Gastroesophageal sphincter (tissue), 3 donors: ENCODE results near the gene SPTLC3.

Experiments
- CTCF ChIP-seq, 4 experiments: fragments of 200-600 bp in 2 of 4; fragments of 450-650 bp in 2 of 4; sonication (generic) in 1 of 4; IDR thresholded peaks; one replicate each; pipeline ENCODE4 v1.5.1; 2017 to 2019; ENCODE audit warnings: antibody characterized with exemption in 4 of 4, mild to moderate bottlenecking in 2 of 4, moderate library complexity in 2 of 4
- POLR2A ChIP-seq, 2 donors: fragments of 450-650 bp; IDR thresholded peaks; one replicate each; pipeline ENCODE4 v1.6.1; 2017; ENCODE audit warnings: antibody characterized with exemption in 2 of 2, mild to moderate bottlenecking in 2 of 2, moderate library complexity in 1 of 2
- POLR2AphosphoS5 ChIP-seq: sonication (generic); formaldehyde crosslinking; IDR thresholded peaks from one replicate; pipeline ENCODE4 v1.6.1; 2017; ENCODE audit warnings: antibody characterized with exemption

DNA sequence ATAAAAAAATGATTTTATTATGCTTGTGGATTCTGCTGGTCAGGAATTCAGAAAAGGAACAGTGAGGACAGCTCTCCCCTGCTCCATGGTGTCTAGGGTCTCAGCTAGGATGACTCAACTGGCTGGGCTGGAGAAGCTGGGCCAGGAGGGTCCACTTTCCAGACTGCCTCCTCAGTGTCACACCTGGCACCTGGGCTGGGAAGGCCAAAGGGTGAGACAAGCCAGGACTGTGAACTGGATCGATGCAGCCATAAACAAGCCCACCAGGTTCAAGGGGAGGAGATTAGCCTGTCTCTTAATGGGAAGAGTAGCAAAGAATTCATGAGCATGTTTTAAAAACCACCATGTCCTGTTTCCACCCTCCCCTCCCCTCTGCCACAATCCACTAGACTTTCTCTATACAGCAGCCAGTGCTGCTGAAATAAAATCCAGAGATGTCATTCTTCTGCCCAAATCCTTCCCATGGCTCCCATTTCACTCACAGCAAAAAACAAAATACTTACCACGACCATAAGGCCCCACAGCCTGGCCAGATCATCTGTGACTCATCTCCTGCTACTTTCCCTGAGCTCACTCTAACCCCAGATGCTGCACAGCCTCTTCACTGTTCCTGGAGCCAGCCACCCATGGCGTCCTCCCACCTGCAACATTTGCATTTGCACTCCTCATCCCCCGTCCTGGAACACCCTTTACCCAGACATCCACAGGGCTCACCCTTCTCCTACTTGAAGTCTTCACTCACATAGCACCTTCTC, 13.8 kb downstream of the SPTLC3 start:
- no peak for TF ChIP-seq POLR2A (IDR thresholded peaks at IDR 0.05)
- TF ChIP-seq CTCF (IDR thresholded peaks at IDR 0.05), result no peak
- TF ChIP-seq POLR2AphosphoS5, result no peak
